NOMO-1 (cell line): ENCODE measurements around the gene EAPP.
"Not testable (repeated sequence)": the region's sequence is repeated elsewhere in the genome, so short reads cannot be mapped to it uniquely, and the experiment has no call there.

Source experiments
- DNase-seq, 2 experiments: peaks; one replicate each; lab custom pipeline; 2025; ENCODE audit not compliant: unreplicated experiment in 2 of 2; lab: John Stamatoyannopoulos, UW

Gene EAPP

GRCh38 chr14:34538871-34539406 lies 562 bp downstream of the EAPP start:
- DNase-seq: no peak

- DNase-seq: not testable (repeated sequence)
Measured at GRCh38 chr14:34538096-34538495, 1.4 kb downstream of the EAPP start.

GRCh38 chr14:34537677-34538009 lies 1.9 kb downstream of the EAPP start:
- no peak for DNase-seq

DNA sequence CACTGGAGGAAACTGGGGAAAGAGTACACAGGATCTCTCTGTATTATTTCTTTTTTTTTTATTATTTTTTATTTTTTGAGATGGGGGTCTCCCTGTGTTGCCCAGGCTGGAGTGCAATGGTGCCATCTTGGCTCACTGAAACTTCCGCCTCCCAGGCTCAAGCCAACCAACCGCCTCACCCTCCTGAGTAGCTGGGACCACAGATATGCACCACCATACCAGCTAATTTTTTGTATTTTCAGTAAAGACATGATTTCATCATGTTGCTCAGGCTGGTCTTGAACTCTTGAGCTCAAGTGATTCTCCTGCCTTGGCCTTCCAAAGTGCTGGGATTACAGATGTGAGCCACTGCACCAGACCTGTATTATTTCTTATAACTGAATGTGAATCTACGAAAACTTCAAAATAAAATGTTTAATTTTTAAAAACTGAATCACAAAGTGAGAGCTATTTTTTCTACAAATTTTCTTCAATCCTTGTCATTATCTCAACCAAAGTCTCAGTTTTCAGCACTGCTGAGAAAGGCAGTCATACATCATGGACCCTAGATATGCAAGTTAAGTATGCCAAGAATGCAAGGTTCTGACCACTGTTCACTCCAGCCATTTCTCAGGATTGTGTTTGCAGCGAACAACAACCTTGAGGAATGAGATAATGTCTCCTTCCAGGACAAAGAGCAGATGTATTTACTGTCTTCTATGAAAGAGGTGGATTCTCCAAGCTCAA lies 2.4 kb downstream of the EAPP start:
- DNase-seq: no peak

GRCh38 chr14:34527591-34527990 lies 11.9 kb downstream of the EAPP start:
- DNase-seq: no peak

DNA sequence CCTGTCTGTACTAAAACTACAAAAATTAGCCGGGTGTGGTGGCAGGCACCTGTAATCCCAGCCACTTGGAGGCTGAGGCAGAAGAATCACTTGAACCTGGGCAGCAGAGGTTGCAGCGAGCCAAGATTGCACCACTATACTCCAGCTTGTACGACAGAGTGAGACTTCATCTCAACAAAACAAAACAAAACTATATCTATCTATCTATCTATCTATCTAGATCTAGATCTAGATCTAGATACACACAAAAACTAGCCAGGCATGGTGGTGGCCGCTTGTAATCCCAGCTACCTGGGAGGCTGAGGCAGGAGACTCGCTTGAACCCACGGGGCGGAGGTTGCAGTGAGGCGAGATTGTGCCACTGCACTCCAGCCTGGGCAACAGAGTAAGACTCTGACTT lies 15.3 kb downstream of the EAPP start:
- DNase-seq: not testable (repeated sequence)

DNA sequence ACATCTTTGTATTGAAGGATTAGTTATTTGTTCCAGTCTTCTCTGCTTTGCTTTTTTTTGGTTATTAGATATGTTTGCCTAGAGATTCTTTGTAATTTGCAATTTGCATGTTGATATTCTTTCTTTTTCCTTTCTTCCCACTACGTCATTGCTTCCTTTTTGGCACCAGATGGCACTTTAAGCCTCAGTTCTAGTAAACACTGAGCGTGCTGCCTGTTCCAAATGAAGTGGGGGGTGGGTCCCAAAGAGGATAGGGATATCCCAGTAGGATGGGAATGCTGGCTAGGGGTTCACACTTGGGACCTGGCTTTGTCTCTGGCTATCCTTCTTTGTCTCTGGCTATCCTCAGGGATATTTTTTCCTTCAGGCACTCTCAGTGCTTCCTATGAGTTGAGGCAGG lies 17.0 kb downstream of the EAPP start:
- no peak for DNase-seq

GRCh38 chr14:34521071-34521470 lies 18.4 kb downstream of the EAPP start:
- not testable (repeated sequence) for DNase-seq

DNA sequence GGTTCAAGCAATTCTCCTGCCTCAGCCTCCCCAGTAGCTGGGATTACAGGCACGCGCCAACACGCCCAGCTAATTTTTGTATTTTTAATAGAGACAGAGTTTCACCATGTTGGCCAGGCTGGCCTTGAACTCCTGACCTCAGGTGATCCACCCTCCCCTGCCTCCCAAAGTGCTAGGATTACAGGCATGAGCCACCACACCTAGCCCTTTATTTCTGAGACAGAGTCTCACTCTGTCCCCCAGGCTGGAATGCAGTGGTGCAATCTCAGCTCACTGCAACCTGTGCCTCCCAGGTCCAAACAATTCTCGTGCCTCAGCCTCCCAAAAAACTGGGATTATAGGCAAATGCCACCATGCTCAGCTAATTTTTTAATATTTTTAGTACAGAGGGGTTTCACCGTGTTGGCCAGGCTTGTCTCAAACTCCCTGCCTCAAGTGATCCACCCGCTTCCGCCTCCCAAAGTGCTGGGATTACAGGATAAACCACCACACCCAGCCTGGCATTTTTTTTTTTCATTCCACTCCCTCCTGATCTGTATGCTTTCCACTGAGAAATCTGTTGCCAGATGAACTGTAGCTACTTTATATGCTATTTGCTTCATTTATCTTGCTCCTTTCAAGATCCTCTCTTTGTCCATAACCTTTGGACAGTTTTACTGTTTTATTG lies 19.1 kb downstream of the EAPP start:
- DNase-seq: not testable (repeated sequence)

DNA sequence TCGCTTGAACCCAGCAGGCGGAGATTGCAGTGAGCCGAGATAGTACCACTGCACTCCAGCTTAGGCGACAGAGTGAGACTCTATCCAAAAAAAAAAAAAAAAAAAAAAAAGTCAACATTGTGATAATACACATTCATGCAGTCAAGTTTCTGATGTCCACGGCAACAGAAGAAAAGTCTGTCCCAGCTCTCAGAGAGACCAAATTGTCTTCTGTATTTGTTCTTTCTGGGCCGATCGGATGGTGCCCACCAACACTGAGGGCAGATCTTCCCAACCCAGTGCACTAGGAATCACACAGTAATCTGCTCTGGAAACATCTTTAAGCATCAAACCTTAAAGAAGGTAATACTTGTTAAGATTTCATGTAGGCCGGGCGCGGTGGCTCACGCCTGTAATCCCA lies 31.6 kb downstream of the EAPP start:
- DNase-seq: no peak

GRCh38 chr14:34507459-34507858 lies 32.0 kb downstream of the EAPP start:
- DNase-seq: no peak

- DNase-seq: not testable (repeated sequence)
Measured at GRCh38 chr14:34505124-34505491, 34.4 kb downstream of the EAPP start.

DNA sequence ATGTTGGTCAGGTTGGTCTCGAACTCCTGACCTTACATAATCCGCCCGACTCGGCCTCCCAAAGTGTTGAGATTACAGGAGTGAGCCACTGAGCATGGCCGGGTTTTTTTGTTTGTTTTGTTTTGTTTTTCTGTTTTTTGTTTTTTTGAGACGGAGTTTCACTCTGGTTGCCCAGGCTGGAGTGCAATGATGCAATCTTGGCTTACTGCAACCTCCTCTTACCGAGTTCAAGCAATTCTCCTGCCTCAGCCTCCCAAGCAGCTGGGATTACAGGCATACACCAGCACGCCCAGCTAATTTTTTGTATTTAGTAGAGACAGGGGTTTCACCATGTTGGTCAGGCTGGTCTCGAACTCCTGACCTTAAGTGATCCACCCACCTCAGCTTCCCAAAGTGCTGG lies 35.5 kb downstream of the EAPP start:
- DNase-seq: not testable (repeated sequence)

DNA sequence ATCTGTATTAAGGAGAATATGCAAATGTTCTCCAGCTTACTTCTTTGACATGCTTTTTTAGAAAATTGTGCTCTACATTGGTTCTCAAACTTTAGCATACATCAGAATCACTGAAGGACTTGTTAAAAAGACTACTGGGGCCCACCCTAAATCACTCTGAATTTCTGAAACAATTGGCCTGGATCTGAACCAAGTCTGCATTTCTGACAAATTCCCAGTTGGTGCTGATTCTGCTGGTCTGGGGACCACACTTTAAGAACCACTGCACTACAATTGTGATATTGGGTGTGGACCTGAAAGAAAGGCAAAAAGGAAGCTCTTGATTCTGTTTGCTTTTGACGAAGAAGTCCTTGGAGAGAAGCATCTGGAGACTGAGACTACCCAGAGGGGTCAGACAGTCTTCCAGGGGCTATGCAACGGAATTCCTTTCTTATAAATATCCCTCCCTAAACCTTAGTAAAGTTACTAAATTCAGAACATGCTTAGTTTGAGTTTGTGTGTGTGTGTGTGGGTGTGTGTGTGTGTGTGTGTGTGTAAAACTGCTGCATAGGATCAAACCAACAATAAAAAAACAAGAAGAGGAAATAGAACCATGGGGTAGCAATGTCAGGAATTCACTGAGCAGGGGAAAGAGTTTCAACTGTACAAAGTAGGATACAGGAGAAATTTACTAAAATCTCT lies 36.8 kb downstream of the EAPP start:
- DNase-seq: no peak

GRCh38 chr14:34502001-34502400 lies 37.5 kb downstream of the EAPP start:
- DNase-seq: no peak

- DNase-seq: no peak
Measured at GRCh38 chr14:34501004-34501580, 38.4 kb downstream of the EAPP start.

DNA sequence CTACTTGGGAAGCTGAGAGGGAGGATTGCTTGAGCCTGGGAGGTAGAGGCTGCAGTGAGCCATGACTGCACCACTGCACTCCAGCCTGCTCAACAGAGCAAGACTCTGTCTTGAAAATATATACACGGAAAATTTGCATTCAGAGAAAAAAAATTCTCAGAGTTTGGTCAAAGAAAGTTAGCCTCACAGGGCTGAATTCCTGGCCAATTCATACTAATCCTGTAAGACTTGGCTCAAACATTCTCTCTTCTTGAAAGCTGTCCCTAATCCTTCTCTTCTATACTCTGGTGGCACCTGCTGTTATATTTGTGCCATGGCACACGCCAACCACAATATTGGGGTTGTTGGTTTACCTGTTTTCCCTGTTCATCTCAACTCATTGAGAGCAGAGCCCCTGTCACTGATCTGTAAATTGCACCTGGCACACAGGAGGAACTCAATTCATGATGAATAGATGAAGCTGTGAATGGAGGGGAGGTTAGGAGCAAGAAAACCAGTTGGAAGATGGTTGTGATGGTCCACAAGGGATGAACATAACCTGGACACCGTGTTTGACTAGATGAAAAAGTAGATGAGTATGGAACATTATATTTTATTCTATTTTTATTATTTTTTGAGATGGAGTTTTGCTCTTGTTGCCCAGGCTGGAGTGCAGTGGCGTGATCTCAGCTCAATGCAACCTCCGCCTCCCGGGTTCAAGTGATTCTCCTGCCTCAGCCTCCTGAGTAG lies 40.7 kb downstream of the EAPP start:
- DNase-seq: peak in 1 of 2 experiments; percentile 41

DNA sequence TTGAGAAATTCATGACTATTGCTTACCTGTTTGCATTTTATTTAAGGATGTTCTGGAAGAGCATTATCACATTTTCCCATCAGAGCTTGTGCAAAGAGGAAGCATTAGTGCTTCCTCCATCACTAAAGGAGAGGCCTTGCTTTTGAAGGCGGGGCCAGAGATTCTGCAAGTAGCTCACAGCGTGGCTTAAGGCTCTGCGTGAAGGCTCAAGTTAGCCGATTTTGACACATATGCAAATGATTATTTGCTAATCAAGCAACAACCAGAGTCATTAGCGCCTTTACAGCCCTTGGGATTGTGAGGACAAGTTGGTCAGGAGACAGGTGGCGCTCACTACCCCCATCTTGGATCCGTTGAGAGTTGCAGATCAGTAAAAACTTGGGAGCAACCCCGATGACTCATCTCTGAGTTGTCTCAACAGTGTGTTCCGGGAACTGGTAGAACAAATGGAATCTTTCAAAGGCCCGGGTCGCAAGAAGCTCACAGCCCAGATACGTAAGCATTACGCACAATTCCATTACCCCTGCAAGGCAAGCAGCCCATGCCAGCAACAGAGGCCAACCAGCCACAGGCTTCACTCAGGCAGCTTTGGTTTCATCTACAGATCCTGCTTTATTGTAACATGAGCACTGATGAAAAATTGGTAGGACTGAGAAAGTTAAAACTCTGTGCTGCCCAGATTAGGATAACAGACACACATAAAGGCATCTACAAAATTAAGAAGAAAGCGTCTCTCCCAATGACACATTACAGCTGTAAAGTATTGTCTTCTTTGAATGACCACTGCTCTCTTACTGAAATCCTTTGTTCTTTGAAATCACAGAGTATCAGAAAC lies 42.6 kb downstream of the EAPP start:
- DNase-seq: peak; percentile 88 to 91

DNA sequence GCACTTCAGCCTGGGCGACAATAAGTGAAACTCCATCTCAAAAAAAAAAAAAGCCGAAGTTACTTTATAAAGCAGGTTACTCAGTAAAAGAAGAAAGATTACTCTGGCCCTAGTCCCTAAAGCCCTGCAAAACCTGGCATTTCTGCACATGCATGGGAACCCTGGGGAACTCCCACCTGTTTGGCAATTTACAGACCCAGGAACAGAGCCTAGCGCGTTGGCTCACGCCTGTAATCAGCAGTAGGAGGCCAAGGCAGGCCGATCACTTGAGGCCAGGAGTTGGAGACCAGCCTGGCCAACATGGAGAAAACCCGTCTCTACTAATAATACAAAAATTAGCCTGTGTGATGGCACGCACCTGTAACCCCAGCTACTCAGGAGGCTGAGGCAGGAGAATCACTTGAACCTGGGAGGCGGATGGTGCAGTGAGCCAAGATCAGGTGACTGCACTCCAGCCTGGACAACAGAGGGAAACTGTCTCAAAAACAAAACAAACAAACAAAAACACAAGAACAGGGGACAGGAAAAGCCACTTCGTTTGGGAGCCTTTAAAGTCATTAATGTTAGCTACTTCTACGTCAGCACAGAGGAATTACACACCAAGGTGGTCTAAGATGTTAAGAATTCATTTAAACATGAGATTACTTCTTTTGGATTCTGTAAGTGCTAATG lies 43.4 kb downstream of the EAPP start:
- DNase-seq: no peak
